Testis (tissue), 2 donors: ENCODE measurements around the gene EFNA5.

Source experiments
- POLR2A ChIP-seq: fragments of 450-650 bp; IDR thresholded peaks from one replicate; pipeline ENCODE4 v1.6.1; 2017; ENCODE audit warnings: antibody characterized with exemption, mild to moderate bottlenecking, moderate library complexity
- TF ChIP-seq, protein P1 (sequence below), 3 experiments: fragments of 450-650 bp in 2 of 3; fragments of 200-600 bp in 1 of 3; sonication (generic) in 1 of 3; IDR thresholded peaks; one replicate each; pipeline ENCODE4 v1.5.1; 2016 to 2019; ENCODE audit warnings: antibody characterized with exemption in 3 of 3, mild to moderate bottlenecking in 2 of 3, moderate library complexity in 1 of 3

- TF ChIP-seq, protein P1, sequence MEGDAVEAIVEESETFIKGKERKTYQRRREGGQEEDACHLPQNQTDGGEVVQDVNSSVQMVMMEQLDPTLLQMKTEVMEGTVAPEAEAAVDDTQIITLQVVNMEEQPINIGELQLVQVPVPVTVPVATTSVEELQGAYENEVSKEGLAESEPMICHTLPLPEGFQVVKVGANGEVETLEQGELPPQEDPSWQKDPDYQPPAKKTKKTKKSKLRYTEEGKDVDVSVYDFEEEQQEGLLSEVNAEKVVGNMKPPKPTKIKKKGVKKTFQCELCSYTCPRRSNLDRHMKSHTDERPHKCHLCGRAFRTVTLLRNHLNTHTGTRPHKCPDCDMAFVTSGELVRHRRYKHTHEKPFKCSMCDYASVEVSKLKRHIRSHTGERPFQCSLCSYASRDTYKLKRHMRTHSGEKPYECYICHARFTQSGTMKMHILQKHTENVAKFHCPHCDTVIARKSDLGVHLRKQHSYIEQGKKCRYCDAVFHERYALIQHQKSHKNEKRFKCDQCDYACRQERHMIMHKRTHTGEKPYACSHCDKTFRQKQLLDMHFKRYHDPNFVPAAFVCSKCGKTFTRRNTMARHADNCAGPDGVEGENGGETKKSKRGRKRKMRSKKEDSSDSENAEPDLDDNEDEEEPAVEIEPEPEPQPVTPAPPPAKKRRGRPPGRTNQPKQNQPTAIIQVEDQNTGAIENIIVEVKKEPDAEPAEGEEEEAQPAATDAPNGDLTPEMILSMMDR (IDR thresholded peaks at IDR 0.05): no peak
- no peak for TF ChIP-seq POLR2A
Measured at GRCh38 chr5:107331312-107331711, 339.4 kb downstream of the EFNA5 start.
